Thyroid gland (tissue), 4 donors: ENCODE data around the gene SIRT6.

ENCODE experiments used
- POLR2A ChIP-seq, 2 donors: fragments of 450-650 bp; IDR thresholded peaks; one replicate each; pipeline ENCODE4 v1.6.1; 2017; ENCODE audit warnings: antibody characterized with exemption in 2 of 2, mild to moderate bottlenecking in 2 of 2, moderate library complexity in 1 of 2
- TF ChIP-seq, protein P1 (sequence below), 6 experiments: fragments of 200-600 bp in 3 of 6; fragments of 450-650 bp in 3 of 6; sonication (generic) in 3 of 6; IDR thresholded peaks; one replicate each; pipeline ENCODE4 v1.5.1; 2016 to 2019; ENCODE audit warnings: antibody characterized with exemption in 6 of 6, mild to moderate bottlenecking in 2 of 6, inconsistent platforms in 1 of 6, moderate library complexity in 1 of 6

DNA sequence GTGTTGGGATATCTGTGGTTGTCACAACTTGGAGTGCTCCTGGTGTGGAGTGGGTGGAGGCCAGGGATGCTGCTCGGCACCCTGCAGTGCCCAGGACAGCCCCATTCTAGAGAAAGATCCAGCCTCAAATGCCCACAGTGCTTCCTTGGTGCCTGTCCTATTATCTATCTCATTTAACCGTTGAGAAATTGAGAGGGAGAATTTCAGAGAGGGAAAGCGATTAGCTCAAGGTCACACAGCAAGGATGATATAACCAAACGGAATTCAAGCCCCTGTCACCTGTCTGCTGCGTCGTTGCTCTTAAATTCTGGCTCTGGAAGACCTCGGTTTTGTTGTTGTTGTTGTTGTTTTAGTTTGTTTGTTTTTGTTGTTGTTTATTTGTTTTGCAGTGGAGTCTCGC lies 13.6 kb upstream of the SIRT6 start:
- TF ChIP-seq, protein P1, sequence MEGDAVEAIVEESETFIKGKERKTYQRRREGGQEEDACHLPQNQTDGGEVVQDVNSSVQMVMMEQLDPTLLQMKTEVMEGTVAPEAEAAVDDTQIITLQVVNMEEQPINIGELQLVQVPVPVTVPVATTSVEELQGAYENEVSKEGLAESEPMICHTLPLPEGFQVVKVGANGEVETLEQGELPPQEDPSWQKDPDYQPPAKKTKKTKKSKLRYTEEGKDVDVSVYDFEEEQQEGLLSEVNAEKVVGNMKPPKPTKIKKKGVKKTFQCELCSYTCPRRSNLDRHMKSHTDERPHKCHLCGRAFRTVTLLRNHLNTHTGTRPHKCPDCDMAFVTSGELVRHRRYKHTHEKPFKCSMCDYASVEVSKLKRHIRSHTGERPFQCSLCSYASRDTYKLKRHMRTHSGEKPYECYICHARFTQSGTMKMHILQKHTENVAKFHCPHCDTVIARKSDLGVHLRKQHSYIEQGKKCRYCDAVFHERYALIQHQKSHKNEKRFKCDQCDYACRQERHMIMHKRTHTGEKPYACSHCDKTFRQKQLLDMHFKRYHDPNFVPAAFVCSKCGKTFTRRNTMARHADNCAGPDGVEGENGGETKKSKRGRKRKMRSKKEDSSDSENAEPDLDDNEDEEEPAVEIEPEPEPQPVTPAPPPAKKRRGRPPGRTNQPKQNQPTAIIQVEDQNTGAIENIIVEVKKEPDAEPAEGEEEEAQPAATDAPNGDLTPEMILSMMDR (IDR thresholded peaks at IDR 0.05), result no peak
- no peak for TF ChIP-seq POLR2A (IDR thresholded peaks at IDR 0.05)
